NCI-H524 (cell line): ENCODE data around the gene RFTN2.
"Not testable (repeated sequence)": the region's sequence is repeated elsewhere in the genome, so short reads cannot be mapped to it uniquely, and the experiment has no call there.

Experiments
- DNase-seq, 2 experiments: peaks; one replicate each; lab custom pipeline; 2025; lab: John Stamatoyannopoulos, UW

RFTN2 gene

GRCh38 chr2:197604117-197604860 is 71.1 kb downstream of the RFTN2 start:
- DNase-seq = no peak

DNA sequence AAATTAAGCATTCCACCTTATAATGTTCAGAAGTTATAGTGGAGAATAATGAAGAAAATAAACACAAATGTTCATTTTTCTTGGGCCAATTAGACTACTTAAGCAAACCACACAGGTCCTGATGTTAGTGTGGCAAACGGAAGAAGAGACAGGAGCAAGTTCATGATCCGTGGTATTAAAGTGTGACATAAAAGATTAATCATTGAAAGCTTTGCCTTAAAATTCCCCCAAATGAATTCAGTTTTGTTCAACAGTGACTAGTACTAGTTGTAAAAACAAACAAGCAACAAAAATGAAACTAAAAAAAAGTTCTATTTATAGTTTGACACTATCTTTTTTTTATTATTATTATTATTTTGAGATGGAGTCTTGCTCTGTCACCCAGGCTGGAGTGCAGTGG is 73.7 kb downstream of the RFTN2 start:
- no peak for DNase-seq

DNA sequence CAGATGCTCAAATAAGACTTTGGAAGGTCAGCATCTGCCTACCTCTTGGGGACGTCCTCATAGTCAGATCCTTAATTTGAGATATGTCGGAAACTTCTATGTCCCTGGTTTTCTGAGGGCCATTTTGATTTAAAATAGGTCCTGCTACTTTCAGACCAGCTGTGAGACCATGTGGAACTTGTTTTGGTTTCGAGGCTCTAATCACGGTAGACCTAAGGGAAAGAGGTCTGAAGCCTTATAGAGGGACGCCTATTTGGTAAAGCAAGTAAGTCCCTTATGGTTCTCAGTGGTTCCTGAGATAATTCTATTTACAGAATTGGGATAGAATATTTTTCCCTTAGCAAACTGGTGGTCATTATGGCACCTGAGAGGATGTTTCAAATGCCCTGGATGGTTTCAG is 75.1 kb downstream of the RFTN2 start:
- no peak for DNase-seq

DNA sequence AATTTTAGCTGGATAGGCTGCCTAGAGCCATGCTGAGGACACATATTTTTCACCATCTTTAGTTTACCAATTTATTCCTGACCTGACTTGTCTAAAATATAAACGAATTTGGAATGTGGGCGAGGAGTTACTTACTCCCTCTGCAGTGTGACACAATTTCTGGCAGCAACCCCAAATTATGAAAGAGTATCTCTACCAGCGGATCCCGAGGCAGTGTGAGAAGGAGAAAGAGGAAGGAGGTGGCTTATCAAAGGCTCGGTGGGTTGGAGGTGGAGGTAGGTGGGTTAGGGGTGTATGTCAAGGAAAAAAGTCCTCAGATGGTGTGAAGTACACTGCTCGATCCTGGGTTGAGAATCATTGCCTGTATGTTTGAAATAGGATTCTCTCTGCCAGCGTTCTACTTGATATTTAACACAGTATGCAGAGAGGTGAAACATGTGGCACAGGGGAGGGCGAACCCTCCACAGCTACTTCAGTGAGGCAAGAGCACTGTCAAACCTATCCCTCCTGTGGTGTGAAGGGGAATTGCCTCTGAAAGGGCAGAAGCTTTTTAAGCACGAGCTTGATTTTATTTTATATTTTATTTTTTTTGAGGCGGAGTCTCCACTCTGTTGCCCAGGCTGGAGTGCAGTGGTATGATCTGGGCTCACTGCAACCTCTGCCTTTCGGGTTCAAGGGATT is 76.0 kb downstream of the RFTN2 start:
- peak; percentile 55 to 79 for DNase-seq

DNA sequence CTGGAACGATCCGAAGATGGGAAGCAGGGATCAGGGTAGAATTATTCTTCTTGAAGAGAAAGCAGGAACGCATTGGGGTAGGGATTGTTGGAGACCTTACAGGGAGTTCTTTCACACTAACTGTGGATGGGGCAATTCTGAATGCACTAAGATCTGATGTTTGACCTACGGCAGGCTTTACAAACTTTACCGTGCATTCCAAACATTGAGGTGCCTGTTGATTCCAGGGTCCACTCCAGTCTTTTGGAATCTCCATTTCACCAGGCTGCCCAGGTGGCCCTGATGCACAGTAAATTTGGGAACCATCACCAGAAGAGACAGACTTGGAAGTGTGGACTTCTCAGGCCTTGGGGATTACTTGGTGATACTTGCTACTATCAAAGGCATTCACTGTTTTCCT is 76.9 kb downstream of the RFTN2 start:
- no peak for DNase-seq

GRCh38 chr2:197597166-197597565 is 78.2 kb downstream of the RFTN2 start:
- no peak for DNase-seq

DNA sequence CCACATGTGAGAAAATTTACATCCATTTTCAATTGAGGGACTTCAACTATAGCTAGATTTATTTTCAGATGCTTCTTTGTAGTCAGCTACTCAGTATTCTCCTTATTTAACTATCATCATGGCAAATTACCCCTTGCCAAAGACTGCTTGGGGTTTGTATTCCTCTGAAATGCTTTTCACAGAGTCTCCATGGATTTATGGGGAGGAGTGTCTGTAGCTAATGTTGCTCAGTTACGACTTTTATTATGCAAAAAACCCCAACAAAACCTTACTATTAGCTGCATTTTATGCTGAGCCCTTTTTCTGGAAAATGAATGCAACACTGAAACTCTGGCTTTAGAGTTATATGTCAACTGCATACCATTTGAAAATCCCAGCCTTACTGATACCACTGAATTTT is 78.6 kb downstream of the RFTN2 start:
- DNase-seq = no peak

DNA sequence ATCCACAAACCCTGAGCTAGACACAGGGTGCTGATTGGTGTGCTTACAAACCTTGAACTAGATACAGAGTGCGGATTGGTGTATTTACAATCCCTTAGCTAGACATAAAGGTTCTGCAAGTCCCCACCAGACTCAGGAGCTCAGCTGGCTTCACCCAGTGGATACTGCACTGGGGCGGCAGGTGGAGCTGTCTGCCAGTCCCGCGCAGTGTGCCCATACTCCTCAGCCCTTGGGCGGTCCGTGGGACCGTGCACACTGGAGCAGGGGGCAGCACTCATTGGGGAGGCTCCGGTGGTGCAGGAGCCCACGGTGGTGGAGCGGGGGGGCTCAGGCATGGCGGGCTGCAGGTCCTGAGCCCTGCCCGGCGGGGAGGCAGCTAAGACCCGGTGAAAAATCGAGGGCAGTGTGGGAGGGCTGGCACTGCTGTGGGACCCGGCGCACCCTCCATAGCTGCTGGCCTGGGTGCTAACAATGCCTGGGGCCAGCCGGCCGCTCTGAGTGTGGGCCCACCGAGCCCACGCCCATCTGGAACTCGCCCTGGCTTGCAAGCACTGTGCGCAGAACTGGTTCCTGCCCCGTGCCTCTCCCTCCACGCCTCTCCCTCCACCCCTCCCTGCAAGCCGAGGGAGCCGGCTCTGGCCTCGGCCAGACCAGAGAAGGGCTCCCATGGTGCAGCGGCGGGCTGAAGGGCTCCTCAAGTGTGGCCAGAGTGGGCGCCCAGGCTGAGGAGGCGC is 83.9 kb downstream of the RFTN2 start:
- DNase-seq = no peak

- not testable (repeated sequence) for DNase-seq
Observed at GRCh38 chr2:197587255-197587654, 88.1 kb downstream of the RFTN2 start.

- not testable (repeated sequence) for DNase-seq
Observed at GRCh38 chr2:197580166-197580565, 95.2 kb downstream of the RFTN2 start.

DNA sequence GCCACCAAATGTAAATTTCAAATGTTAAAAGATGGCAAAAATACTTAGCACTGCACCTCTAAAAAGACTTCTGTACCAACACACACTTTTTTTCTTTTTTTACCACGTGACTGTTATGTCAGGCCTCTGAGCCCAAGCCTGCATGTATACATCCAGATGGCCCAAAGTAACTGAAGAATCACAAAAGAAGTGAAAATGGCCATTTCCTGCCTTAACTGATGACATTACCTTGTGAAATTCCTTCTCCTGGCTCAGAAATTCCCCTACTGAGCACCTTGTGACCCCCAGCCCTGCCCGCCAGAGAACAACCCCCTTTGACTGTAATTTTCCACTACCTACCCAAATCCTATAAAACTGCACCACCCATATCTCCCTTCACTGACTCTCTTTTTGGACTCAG is 97.1 kb downstream of the RFTN2 start:
- DNase-seq = not testable (repeated sequence)

GRCh38 chr2:197577446-197577845 is 97.9 kb downstream of the RFTN2 start:
- no peak for DNase-seq

DNA sequence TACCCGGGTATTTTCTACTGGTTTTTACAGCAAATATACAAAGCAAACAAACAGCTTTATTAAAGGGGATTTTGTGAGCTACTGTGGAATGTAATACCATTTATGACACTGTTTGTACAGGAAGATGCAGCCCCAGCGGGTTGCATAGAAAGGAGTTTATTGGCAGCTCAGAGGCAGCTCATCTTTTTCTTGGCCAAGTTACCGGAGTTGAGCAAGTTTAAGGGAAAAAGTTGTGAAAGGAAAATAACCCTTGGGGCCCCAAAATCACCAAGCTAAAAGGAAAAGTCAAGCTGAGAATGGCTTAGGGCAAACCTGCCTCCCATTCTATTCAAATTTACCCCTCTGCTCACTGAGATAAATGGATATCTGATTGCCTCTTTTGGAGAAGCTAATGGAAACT is 98.8 kb downstream of the RFTN2 start:
- no peak for DNase-seq

- no peak for DNase-seq
Observed at GRCh38 chr2:197575987-197576386, 99.4 kb downstream of the RFTN2 start.

DNA sequence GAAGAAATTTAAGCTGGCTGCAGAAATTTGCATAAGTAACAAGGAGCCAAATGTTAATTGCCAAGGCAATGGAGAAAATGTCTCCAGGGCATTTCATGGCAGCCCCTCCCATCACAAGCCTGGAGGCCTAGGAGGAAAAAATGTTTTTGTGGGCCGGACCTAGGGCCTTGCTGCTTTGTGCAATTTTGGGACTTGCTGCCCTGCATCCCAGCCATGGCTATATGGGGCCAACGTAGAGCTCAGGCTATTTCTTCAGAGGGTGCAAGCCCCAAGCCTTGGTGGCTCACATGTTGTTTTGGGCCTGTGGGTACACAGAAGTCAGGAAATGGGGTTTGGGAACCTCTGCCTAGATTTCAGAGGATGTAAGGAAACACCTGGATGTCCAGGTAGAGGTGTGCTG is 101.8 kb downstream of the RFTN2 start:
- DNase-seq = no peak

DNA sequence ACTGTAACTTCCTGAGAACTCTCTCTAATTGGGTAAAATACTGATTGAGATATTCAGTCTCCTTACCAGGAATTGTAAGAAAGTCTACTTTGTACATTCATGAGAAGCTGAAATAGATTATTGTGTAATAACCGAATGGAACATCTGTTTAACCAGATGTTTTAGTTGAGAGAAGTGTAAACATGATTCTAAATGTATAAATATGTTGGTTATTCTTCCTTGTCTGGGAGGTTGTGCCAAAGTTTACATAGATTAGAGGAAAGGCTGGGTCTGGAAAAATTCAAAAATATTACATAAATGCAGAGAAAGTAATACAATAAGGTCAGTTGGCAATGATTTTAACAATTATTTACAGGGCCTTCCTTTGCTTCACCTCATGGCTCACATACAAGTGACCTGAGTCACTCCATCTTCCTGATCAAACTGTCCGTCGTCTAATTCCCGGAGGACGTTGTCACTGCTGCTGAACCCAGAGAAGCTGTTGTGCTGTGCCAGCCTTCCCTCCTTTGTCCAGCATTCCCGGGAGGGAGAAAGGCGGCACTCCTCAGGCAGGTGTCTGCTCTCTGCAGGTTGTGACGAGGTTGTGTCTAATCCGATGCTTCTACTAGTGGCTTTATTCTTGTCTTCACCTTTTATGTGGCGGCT is 103.6 kb downstream of the RFTN2 start:
- peak in 1 of 2 experiments; percentile 5 for DNase-seq

DNA sequence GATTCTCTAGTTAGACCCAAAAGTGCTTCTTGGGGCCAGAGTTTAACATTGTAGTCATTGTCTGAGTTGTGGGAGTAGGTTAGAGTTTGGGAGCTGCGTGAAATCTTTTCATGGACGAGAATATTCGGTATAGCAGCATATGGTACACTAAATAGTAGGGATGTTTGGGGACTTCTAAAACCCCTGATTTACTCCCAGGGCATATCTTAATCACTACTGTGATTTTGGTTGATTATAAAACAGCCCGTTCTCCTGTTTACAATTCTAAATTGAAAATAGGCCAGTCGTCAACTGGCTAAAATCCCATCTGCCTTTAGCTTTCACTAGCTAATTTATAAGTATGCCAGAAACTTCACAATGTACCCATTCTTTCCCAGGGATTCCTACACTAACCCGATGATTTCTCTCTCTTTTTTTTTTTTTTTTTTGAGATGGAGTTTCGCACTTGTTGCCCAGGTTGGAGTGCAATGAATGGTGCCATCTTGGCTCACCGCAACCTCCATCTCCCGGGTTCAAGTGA is 115.2 kb downstream of the RFTN2 start:
- no peak for DNase-seq

- DNase-seq = no peak
Observed at GRCh38 chr2:197559681-197560080, 115.7 kb downstream of the RFTN2 start.

- DNase-seq = no peak
Observed at GRCh38 chr2:197558393-197558792, 117.0 kb downstream of the RFTN2 start.

GRCh38 chr2:197556456-197556855 is 118.9 kb downstream of the RFTN2 start:
- DNase-seq = no peak

GRCh38 chr2:197555467-197555866 is 119.9 kb downstream of the RFTN2 start:
- DNase-seq = no peak

GRCh38 chr2:197551260-197551659 is 124.1 kb downstream of the RFTN2 start:
- not testable (repeated sequence) for DNase-seq
